ENCODE measurements around the gene SERPINC1. TPM values are rescaled to one million over a fixed set of nuclear protein-coding genes. Genes with fewer than 3 reads are reported as not detected.

The SERPINC1 gene
- total and polyA plus RNA-seq, 10 of the 15 experiments (the other 5 are each of a cell fraction or from before 2014, with no cell fraction given) = 0.11 to 0.44 TPM; not detected in 8

- Histone ChIP-seq H3K9ac (ENCODE audit: control insufficient read depth, insufficient read depth, low read length) (no peak overlapping the region), H2AFZ (ENCODE audit: control insufficient read depth, low read depth, low read length) (no peak overlapping the region), H3K4me2 (ENCODE audit: control insufficient read depth, insufficient read depth) (no peak overlapping the region), H4K20me1 (ENCODE audit: control insufficient read depth, insufficient read depth) (no peaks in the 10 kb centered on the region), H3K27me3 (replicated peaks in 1 of 2; ENCODE audit: control insufficient read depth in 2 of 2, insufficient read depth in 2 of 2, low read length in 1 of 2) (no peaks in the 10 kb centered on the region), H3K79me2 (ENCODE audit: control insufficient read depth, insufficient read depth, low read length) (no peaks in the 10 kb centered on the region; the same call in 1 of the 2 replicates), H3K36me3 (ENCODE audit: control insufficient read depth in 2 of 2, insufficient read depth in 2 of 2, low read length in 1 of 2) (no peaks in the 10 kb centered on the region; a peak in 1 of 4 replicates), H3K27ac (ENCODE audit: control insufficient read depth, insufficient read depth) (no peak overlapping the region), H3K4me3 (no peak overlapping the region), H3K4me1 (ENCODE audit: control insufficient read depth, insufficient read depth, low read length) (no peaks in the 10 kb centered on the region), H3K9me3 (replicated peaks; ENCODE audit: control insufficient read depth, insufficient read depth, low read length) (no peaks in the 10 kb centered on the region)
- SMC1A ChIA-PET (ENCODE audit: uncharacterized antibody, unreplicated experiment) = no interaction called here
- no peak for ATAC-seq
- no peak for DNase-seq (ENCODE audit: low read depth, low spot score)
- in situ Hi-C loops (cut with MboI) (no loop called here), intact Hi-C loops (cut with micrococcal nuclease; ENCODE audit: unreplicated experiment) (no loop called here)
- FAIRE-seq = no peak
- POLR2A ChIA-PET = interaction anchor here (0.8 kb wide), 1 partner anchor 12 kb away, joined by 3 read pairs; no protein-coding TSS in a partner anchor
- RAD21 ChIA-PET (ENCODE audit: unreplicated experiment) = no interaction called here
- WGBS (ENCODE audit: insufficient coverage, insufficient replicate concordance, low lambda C conversion rate, missing lambda C conversion rate) = 95% methylated on average over 5 of the region's 5 CpGs
- TF ChIP-seq IRF4 (IDR thresholded peaks at IDR 0.05; ENCODE audit: low read depth, low read length) (no peak), TAF1 (IDR thresholded peaks at IDR 0.05; ENCODE audit: borderline replicate concordance, low read depth, low read length) (no peak), SKIL (IDR thresholded peaks at IDR 0.05; ENCODE audit: low read depth, poor library complexity, severe bottlenecking) (no peak), MXI1 (IDR thresholded peaks at IDR 0.05; ENCODE audit: low read depth, low read length) (no peak), ZNF622 (IDR thresholded peaks at IDR 0.05) (no peak), ZNF217 (IDR thresholded peaks at IDR 0.05) (no peak), MLLT1 (IDR thresholded peaks at IDR 0.05) (no peak)
- BruUV-seq (replicated peaks) = no TSS peak
- CTCF ChIA-PET = no interaction called here
These were observed 40.4 kb downstream of the SERPINC1 start for GRCh38 chr1:173876732-173877131.

Measured in GM12878 (cell line).